Activated T-helper 2 cell treated with anti-CD3 and anti-CD28 coated beads, Interferon-gamma antibody, Interleukin-2, Interleukin-4, amounts not matched to agents 10 μg/mL and 5 μg/mL and 100 μg/mL, durations not matched to agents 14 hours and 24 hours and 36 hours (primary cell): ENCODE data around the gene TAS1R2. TPM values are rescaled to one million over a fixed set of nuclear protein-coding genes. Genes with fewer than 3 reads are reported as not detected.
A peak's percentile ranks its signal among the peaks of the same experiment; 100 is the strongest.
"Not testable (repeated sequence)": the region's sequence is repeated elsewhere in the genome, so short reads cannot be mapped to it uniquely, and the experiment has no call there.

ENCODE experiments used
- DNase-seq: peaks from one replicate; pipeline ENCODE4 v3.0.0; 2021; ENCODE audit warnings: low spot score
- H3K27ac Mint-ChIP-seq: one replicate; pipeline ENCODE4 v1.8.0; 2021; ENCODE audit warnings: mixed read lengths
- H3K27me3 Mint-ChIP-seq: one replicate; pipeline ENCODE4 v1.8.0; 2021; ENCODE audit warnings: low read depth, mixed read lengths
- H3K36me3 Mint-ChIP-seq: one replicate; pipeline ENCODE4 v1.8.0; 2021; ENCODE audit warnings: low read depth, mixed read lengths
- H3K4me1 Mint-ChIP-seq: one replicate; pipeline ENCODE4 v1.8.0; 2021; ENCODE audit warnings: low read depth, mixed read lengths
- H3K4me3 Mint-ChIP-seq: one replicate; pipeline ENCODE4 v1.8.0; 2021; ENCODE audit warnings: low read depth, mild to moderate bottlenecking, moderate library complexity, mixed read lengths
- H3K9me3 Mint-ChIP-seq: one replicate; pipeline ENCODE4 v1.8.0; 2021; ENCODE audit warnings: mixed read lengths
- intact Hi-C: fragments of 100-400 bp; cut with micrococcal nuclease; formaldehyde crosslinking; loops from one replicate; pipeline ENCODE4 v1.15.1; 2023
- total RNA-seq: library from RNA; stranded (reverse); gene quantifications from 2 replicates; pipeline ENCODE4 v1.2.3, GENCODE V29; 2022

The TAS1R2 gene
- total RNA-seq, 1 donor from 2014 or later, result not detected

- no peak overlapping the region for H3K4me3 Mint-ChIP-seq
- no peaks in the 10 kb centered on the region for H3K27me3 Mint-ChIP-seq
- H3K4me1 Mint-ChIP-seq, result no peaks in the 10 kb centered on the region
- no peaks in the 10 kb centered on the region for H3K9me3 Mint-ChIP-seq
- no peak overlapping the region for H3K27ac Mint-ChIP-seq
- H3K36me3 Mint-ChIP-seq, result no peaks in the 10 kb centered on the region
- intact Hi-C loops, result no loop called here
- no peak for DNase-seq
Measured at GRCh38 chr1:18895317-18895716, 35.9 kb upstream of the TAS1R2 start.

- Mint-ChIP-seq H3K36me3 (no peaks in the 10 kb centered on the region), H3K27ac (no peak overlapping the region), H3K27me3 (no peaks in the 10 kb centered on the region), H3K9me3 (no peaks in the 10 kb centered on the region), H3K4me3 (no peak overlapping the region), H3K4me1 (no peaks in the 10 kb centered on the region)
- intact Hi-C loops, result no loop called here
- DNase-seq, result no peak
Measured at GRCh38 chr1:18893120-18893519, 33.7 kb upstream of the TAS1R2 start.

GRCh38 chr1:18891858-18892257 lies 32.4 kb upstream of the TAS1R2 start:
- DNase-seq, H3K4me3 Mint-ChIP-seq, H3K36me3 Mint-ChIP-seq, H3K27ac Mint-ChIP-seq, intact Hi-C loops, H3K9me3 Mint-ChIP-seq, H3K4me1 Mint-ChIP-seq, H3K27me3 Mint-ChIP-seq: not testable (repeated sequence)

- H3K4me3 Mint-ChIP-seq, result no peak overlapping the region
- intact Hi-C loops, result no loop called here
- no peak for DNase-seq
- no peaks in the 10 kb centered on the region for H3K4me1 Mint-ChIP-seq
- no peak overlapping the region for H3K27ac Mint-ChIP-seq
- no peaks in the 10 kb centered on the region for H3K27me3 Mint-ChIP-seq
- H3K9me3 Mint-ChIP-seq, result no peaks in the 10 kb centered on the region
- H3K36me3 Mint-ChIP-seq, result no peaks in the 10 kb centered on the region
Measured at GRCh38 chr1:18891426-18891780, 31.9 kb upstream of the TAS1R2 start.

GRCh38 chr1:18890706-18891425 lies 31.4 kb upstream of the TAS1R2 start:
- H3K4me1 Mint-ChIP-seq, result no peaks in the 10 kb centered on the region
- no peaks in the 10 kb centered on the region for H3K36me3 Mint-ChIP-seq

GRCh38 chr1:18886003-18886335 lies 26.5 kb upstream of the TAS1R2 start:
- DNase-seq, result no peak
- no peak overlapping the region for H3K27ac Mint-ChIP-seq
- intact Hi-C loops, result no loop called here
- H3K27me3 Mint-ChIP-seq, result no peaks in the 10 kb centered on the region
- H3K4me1 Mint-ChIP-seq, result no peaks in the 10 kb centered on the region
- no peak overlapping the region for H3K4me3 Mint-ChIP-seq
- no peaks in the 10 kb centered on the region for H3K9me3 Mint-ChIP-seq
- H3K36me3 Mint-ChIP-seq, result no peaks in the 10 kb centered on the region

More at GRCh38 chr1:18890706-18891425, 31.4 kb upstream of the TAS1R2 start:
- H3K9me3 Mint-ChIP-seq, result no peaks in the 10 kb centered on the region
- no peak overlapping the region for H3K4me3 Mint-ChIP-seq
- H3K27ac Mint-ChIP-seq, result no peak overlapping the region
- H3K27me3 Mint-ChIP-seq, result no peaks in the 10 kb centered on the region
- DNase-seq, result no peak
- intact Hi-C loops, result no loop called here

- intact Hi-C loops, result no loop called here
Measured at GRCh38 chr1:18885311-18886002, 26.0 kb upstream of the TAS1R2 start.

GRCh38 chr1:18884727-18885126 lies 25.3 kb upstream of the TAS1R2 start:
- intact Hi-C loops, result no loop called here
- DNase-seq, result no peak
- Mint-ChIP-seq H3K4me1 (no peaks in the 10 kb centered on the region), H3K9me3 (no peaks in the 10 kb centered on the region), H3K27me3 (no peaks in the 10 kb centered on the region), H3K36me3 (no peaks in the 10 kb centered on the region), H3K4me3 (no peak overlapping the region), H3K27ac (no peak overlapping the region)

More at GRCh38 chr1:18885311-18886002, 26.0 kb upstream of the TAS1R2 start:
- Mint-ChIP-seq H3K36me3 (no peaks in the 10 kb centered on the region), H3K9me3 (no peaks in the 10 kb centered on the region), H3K27me3 (no peaks in the 10 kb centered on the region), H3K4me3 (no peak overlapping the region), H3K4me1 (no peaks in the 10 kb centered on the region), H3K27ac (no peak overlapping the region)
- no peak for DNase-seq

- intact Hi-C loops, result no loop called here
- Mint-ChIP-seq H3K9me3 (no peaks in the 10 kb centered on the region), H3K36me3 (no peaks in the 10 kb centered on the region), H3K27ac (no peak overlapping the region), H3K27me3 (no peaks in the 10 kb centered on the region), H3K4me1 (no peaks in the 10 kb centered on the region), H3K4me3 (no peak overlapping the region)
- no peak for DNase-seq
Measured at GRCh38 chr1:18884419-18884717, 24.9 kb upstream of the TAS1R2 start.

- Mint-ChIP-seq H3K27ac (no peak overlapping the region), H3K27me3 (no peaks in the 10 kb centered on the region), H3K9me3 (no peaks in the 10 kb centered on the region), H3K36me3 (no peaks in the 10 kb centered on the region), H3K4me1 (no peaks in the 10 kb centered on the region), H3K4me3 (no peak overlapping the region)
- intact Hi-C loops, result no loop called here
- peak; percentile 50 for DNase-seq
Measured at GRCh38 chr1:18883636-18884418, 24.4 kb upstream of the TAS1R2 start.

- Mint-ChIP-seq H3K27me3 (no peaks in the 10 kb centered on the region), H3K36me3 (no peaks in the 10 kb centered on the region), H3K4me1 (no peaks in the 10 kb centered on the region), H3K27ac (no peak overlapping the region), H3K9me3 (no peaks in the 10 kb centered on the region), H3K4me3 (no peak overlapping the region)
- DNase-seq, result no peak
- intact Hi-C loops, result no loop called here
Measured at GRCh38 chr1:18883079-18883478, 23.6 kb upstream of the TAS1R2 start.

GRCh38 chr1:18882486-18882885 lies 23.0 kb upstream of the TAS1R2 start:
- no peaks in the 10 kb centered on the region for H3K4me1 Mint-ChIP-seq
- no peaks in the 10 kb centered on the region for H3K36me3 Mint-ChIP-seq
- H3K9me3 Mint-ChIP-seq, result no peaks in the 10 kb centered on the region
- intact Hi-C loops, result no loop called here
- no peaks in the 10 kb centered on the region for H3K27me3 Mint-ChIP-seq
- no peak overlapping the region for H3K4me3 Mint-ChIP-seq
- H3K27ac Mint-ChIP-seq, result no peak overlapping the region
- DNase-seq, result no peak
